Mesenchymal stem cell (in vitro differentiated cells and primary cell): ENCODE data around the gene FOLR2.
A peak's percentile ranks its signal among the peaks of the same experiment; 100 is the strongest.

ENCODE experiments used
- DNase-seq: peaks from one replicate; pipeline ENCODE4 v3.0.0-alpha.2; 2013
- H2AFZ ChIP-seq: one replicate; pipeline ENCODE4 v1.6.1; 2013; ENCODE audit warnings: low read depth, mild to moderate bottlenecking, control low read depth, inconsistent platforms, low read length, moderate library complexity
- H2AK5ac ChIP-seq: 2 replicates; pipeline ENCODE4 v1.6.1; 2013; ENCODE audit warnings: low read length, moderate library complexity, mild to moderate bottlenecking, inconsistent platforms; ENCODE audit not compliant: severe bottlenecking
- H2BK120ac ChIP-seq: one replicate; pipeline ENCODE4 v1.6.1; 2013; ENCODE audit warnings: low read depth, mild to moderate bottlenecking, inconsistent platforms, low read length, moderate library complexity
- H2BK12ac ChIP-seq, 2 experiments: one replicate each; pipeline ENCODE4 v1.6.1; 2013; ENCODE audit warnings: inconsistent platforms in 2 of 2, low read length in 2 of 2, mild to moderate bottlenecking in 2 of 2, moderate library complexity in 2 of 2, control low read depth in 1 of 2
- H2BK15ac ChIP-seq: one replicate; pipeline ENCODE4 v1.6.1; 2013; ENCODE audit warnings: mild to moderate bottlenecking, low read depth, inconsistent platforms; ENCODE audit not compliant: poor library complexity, severe bottlenecking
- H2BK5ac ChIP-seq: 2 replicates; pipeline ENCODE4 v1.6.1; 2013; ENCODE audit warnings: low read depth, mild to moderate bottlenecking, low read length, control low read depth, inconsistent platforms; ENCODE audit not compliant: poor library complexity, severe bottlenecking
- H3K14ac ChIP-seq, 2 experiments: one replicate each; pipeline ENCODE4 v1.6.1; 2013; ENCODE audit warnings: inconsistent platforms in 2 of 2, low read length in 2 of 2, control low read depth in 1 of 2, mild to moderate bottlenecking in 1 of 2, moderate library complexity in 1 of 2
- H3K18ac ChIP-seq, 2 experiments: one replicate each; pipeline ENCODE4 v1.6.1; 2013; ENCODE audit warnings: inconsistent platforms in 2 of 2, low read length in 2 of 2, control low read depth in 1 of 2, low read depth in 1 of 2, mild to moderate bottlenecking in 1 of 2
- H3K23ac ChIP-seq, 2 experiments: one replicate each; pipeline ENCODE4 v1.6.1; 2013; ENCODE audit warnings: inconsistent platforms in 2 of 2, low read length in 2 of 2, mild to moderate bottlenecking in 2 of 2, moderate library complexity in 2 of 2, control low read depth in 1 of 2
- H3K27ac ChIP-seq: 2 replicates; pipeline ENCODE4 v1.5.1; 2013; ENCODE audit warnings: mild to moderate bottlenecking, moderate library complexity, low read length, control low read depth, inconsistent platforms; ENCODE audit not compliant: poor library complexity, severe bottlenecking
- H3K27me3 ChIP-seq, 2 experiments: 2 replicates each; pipeline versions ENCODE4 v1.6.1 to v1.7.0; 2013; ENCODE audit warnings: low read length in 2 of 2, mild to moderate bottlenecking in 2 of 2, moderate library complexity in 2 of 2, control low read depth in 1 of 2, inconsistent platforms in 1 of 2; ENCODE audit not compliant: control insufficient read depth in 1 of 2, insufficient read depth in 1 of 2
- H3K36me3 ChIP-seq, 2 experiments: 2 replicates each; pipeline versions ENCODE4 v1.6.1 to v1.7.0; 2013; ENCODE audit warnings: low read length in 2 of 2, control low read depth in 1 of 2, inconsistent platforms in 1 of 2, low read depth in 1 of 2, mild to moderate bottlenecking in 1 of 2; ENCODE audit not compliant: insufficient read depth in 2 of 2, control insufficient read depth in 1 of 2
- H3K4ac ChIP-seq, 2 experiments: one replicate each; pipeline ENCODE4 v1.6.1; 2013; ENCODE audit warnings: inconsistent platforms in 2 of 2, low read length in 2 of 2, mild to moderate bottlenecking in 2 of 2, moderate library complexity in 2 of 2, control low read depth in 1 of 2, low read depth in 1 of 2
- H3K4me1 ChIP-seq: 2 replicates; pipeline ENCODE4 v1.6.1; 2013; ENCODE audit warnings: low read depth, low read length, control low read depth; ENCODE audit not compliant: control insufficient read depth, insufficient read depth
- H3K4me2 ChIP-seq: 2 replicates; pipeline ENCODE4 v1.6.1; 2013; ENCODE audit warnings: low read length, mild to moderate bottlenecking, inconsistent platforms; ENCODE audit not compliant: poor library complexity, severe bottlenecking
- H3K4me3 ChIP-seq, 2 experiments: 2 replicates each; pipeline versions ENCODE4 v1.5.1 to v1.7.0; 2013; ENCODE audit warnings: low read length in 2 of 2, mild to moderate bottlenecking in 2 of 2, control low read depth in 1 of 2, low read depth in 1 of 2; ENCODE audit not compliant: insufficient read depth in 1 of 2
- H3K79me1 ChIP-seq: replicated peaks from 2 replicates; pipeline ENCODE4 v1.6.1; 2013; ENCODE audit warnings: mild to moderate bottlenecking, control low read depth, low read length, inconsistent platforms; ENCODE audit not compliant: poor library complexity, severe bottlenecking
- H3K9ac ChIP-seq: 2 replicates; pipeline ENCODE4 v1.7.0; 2013; ENCODE audit warnings: mild to moderate bottlenecking, low read length, moderate library complexity
- H3K9me3 ChIP-seq: 2 replicates; pipeline ENCODE4 v1.7.0; 2013; ENCODE audit warnings: mild to moderate bottlenecking, low read length; ENCODE audit not compliant: control insufficient read depth
- H4K8ac ChIP-seq: one replicate; pipeline ENCODE4 v1.6.1; 2013; ENCODE audit warnings: inconsistent platforms, mild to moderate bottlenecking, low read length, moderate library complexity
- H4K91ac ChIP-seq: one replicate; pipeline ENCODE4 v1.6.1; 2013; ENCODE audit warnings: mild to moderate bottlenecking, low read length, inconsistent platforms
- WGBS: methylation state at CpG from one replicate; pipeline ENCODE4 v1.1.7; 2013; ENCODE audit warnings: mixed read lengths; 5-methylcytosine and 5-hydroxymethylcytosine counted together

Gene FOLR2

DNA sequence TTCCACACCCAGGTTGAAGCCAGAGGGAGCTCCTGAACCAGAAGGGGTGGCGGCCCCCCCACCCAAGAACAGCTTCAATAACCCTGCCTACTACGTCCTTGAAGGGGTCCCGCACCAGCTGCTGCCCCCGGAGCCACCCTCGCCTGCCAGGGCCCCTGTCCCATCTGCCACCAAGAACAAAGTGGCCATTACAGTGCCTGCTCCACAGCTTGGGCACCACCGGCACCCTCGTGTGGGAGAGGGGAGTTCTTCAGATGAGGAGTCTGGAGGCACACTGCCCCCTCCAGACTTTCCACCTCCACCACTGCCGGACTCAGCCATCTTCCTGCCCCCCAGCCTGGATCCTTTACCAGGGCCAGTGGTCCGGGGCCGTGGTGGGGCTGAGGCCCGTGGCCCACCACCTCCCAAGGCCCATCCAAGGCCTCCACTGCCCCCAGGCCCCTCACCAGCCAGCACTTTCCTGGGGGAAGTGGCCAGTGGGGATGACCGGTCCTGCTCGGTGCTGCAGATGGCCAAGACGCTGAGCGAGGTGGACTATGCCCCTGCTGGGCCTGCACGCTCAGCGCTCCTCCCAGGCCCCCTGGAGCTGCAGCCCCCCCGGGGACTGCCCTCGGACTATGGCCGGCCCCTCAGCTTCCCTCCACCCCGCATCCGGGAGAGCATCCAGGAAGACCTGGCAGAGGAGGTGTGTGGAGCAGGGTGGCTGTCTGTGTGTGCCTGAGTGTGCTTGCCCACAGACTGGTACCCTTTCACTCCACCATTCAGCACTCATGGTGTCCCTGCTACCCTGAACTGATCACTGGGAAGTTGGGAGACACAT, 20.7 kb downstream of the FOLR2 start:
- Histone ChIP-seq H3K79me1 (peaks cover 24% of the 10 kb centered on the region), H2BK15ac (no peak overlapping the region), H3K18ac (no peak overlapping the region), H4K91ac (no peak overlapping the region), H3K4me1 (peaks cover 32% of the 10 kb centered on the region), H4K8ac (no peak overlapping the region), H2BK120ac (no peak overlapping the region), H2BK12ac (no peak overlapping the region), H3K27ac (no peak overlapping the region), H3K4ac (no peak overlapping the region), H3K4me2 (no peak overlapping the region), H3K4me3 (no peak overlapping the region), H3K36me3 (peaks cover 60 to 63% of the 10 kb centered on the region in 2 experiments), H3K14ac (no peak overlapping the region), H2AK5ac (no peak overlapping the region), H3K23ac (no peak overlapping the region), H3K9ac (no peak overlapping the region), H2AFZ (no peak overlapping the region), H3K27me3 (peaks cover 18 to 27% of the 10 kb centered on the region in 2 experiments), H2BK5ac (no peak overlapping the region), H3K9me3 (no peaks in the 10 kb centered on the region)
- 92% methylated on average over 14 of the region's 22 CpGs for WGBS
- no peak for DNase-seq

DNA sequence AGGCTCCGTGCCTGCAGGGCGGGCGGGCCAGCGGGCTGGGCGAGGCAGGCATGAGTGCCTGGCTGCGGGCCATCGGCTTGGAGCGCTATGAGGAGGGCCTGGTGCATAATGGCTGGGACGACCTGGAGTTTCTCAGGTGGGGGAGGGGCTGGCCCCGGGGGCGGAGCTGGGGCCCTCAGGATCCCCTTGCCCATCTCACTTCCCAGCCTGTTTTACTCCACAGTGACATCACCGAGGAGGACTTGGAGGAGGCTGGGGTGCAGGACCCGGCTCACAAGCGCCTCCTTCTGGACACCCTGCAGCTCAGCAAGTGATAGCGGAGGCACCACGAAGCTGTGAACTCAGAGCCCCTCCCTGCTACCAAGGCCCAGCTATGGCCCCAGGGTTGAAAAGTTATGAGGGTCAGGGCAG, 21.5 kb downstream of the FOLR2 start:
- Histone ChIP-seq H2BK12ac (no peak overlapping the region), H3K9ac (no peak overlapping the region), H3K4me1 (peaks cover 32% of the 10 kb centered on the region), H3K79me1 (peaks cover 17% of the 10 kb centered on the region), H4K8ac (no peak overlapping the region), H2AK5ac (no peak overlapping the region), H3K9me3 (no peaks in the 10 kb centered on the region), H3K36me3 (peaks cover 53 to 56% of the 10 kb centered on the region in 2 experiments), H4K91ac (no peak overlapping the region), H2AFZ (no peak overlapping the region), H3K4ac (no peak overlapping the region), H3K4me2 (no peak overlapping the region), H3K4me3 (no peak overlapping the region), H3K14ac (no peak overlapping the region), H3K27ac (no peak overlapping the region), H3K18ac (no peak overlapping the region), H3K23ac (no peak overlapping the region), H2BK120ac (no peak overlapping the region), H2BK5ac (no peak overlapping the region), H3K27me3 (peaks cover 23 to 34% of the 10 kb centered on the region in 2 experiments), H2BK15ac (no peak overlapping the region)
- peak; percentile 72 for DNase-seq
- 47% methylated on average over 13 of the region's 16 CpGs for WGBS

DNA sequence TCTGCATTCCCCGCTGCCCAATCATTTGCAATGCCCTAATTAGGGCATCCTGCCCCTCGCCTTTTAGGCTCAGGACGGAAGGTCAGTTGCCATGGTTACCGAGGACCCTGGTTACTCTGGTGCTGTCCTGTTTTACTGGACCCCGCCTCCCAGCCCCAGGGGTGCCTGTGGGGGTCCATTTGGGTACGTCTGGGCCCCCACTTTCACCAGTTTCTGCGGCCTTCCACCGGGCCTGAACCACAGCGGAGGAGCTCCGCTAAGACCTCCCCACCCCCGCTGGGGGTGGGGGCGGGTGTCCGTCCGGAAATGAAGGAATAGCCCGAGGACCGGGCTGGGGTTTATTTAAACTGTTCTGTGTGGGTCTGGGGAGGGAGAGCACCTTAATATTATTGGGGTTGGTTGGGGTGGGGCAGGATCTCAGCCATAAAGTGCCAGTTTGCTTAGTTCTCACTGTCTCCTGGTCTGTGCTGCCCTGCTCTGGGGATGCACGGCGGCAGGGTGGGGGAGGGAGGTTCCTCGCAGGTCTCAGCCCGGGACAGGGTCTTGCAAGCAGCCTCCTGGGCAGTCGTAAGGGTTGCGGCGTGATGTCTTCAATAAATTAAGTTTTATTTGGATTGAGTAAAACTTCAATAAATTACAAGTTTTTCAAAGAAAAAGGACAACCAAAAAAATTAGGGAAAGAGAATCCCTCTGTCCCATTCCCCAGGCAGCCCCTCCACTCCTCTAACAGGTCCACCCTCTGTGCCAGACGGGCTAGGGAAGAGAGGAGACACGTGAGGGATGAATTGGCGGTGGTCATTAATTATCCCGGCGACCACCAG, 22.1 kb downstream of the FOLR2 start:
- H4K91ac ChIP-seq: no peak overlapping the region
- DNase-seq: no peak
- WGBS: 40% methylated on average over 21 of the region's 28 CpGs
- H3K18ac ChIP-seq: peak overlapping the region in 1 of 2 experiments; percentile 18
- H2BK5ac ChIP-seq: no peak overlapping the region
- H3K27me3 ChIP-seq: peaks cover 30 to 41% of the 10 kb centered on the region in 2 experiments
- H3K23ac ChIP-seq: no peak overlapping the region
- no peak overlapping the region for H2BK15ac ChIP-seq
- H2BK120ac ChIP-seq: no peak overlapping the region
- H3K4me2 ChIP-seq: peak overlapping the region; percentile 33
- no peak overlapping the region for H4K8ac ChIP-seq
- H3K27ac ChIP-seq: no peak overlapping the region
- no peak overlapping the region for H3K14ac ChIP-seq
- no peak overlapping the region for H3K9ac ChIP-seq
- peaks cover 13% of the 10 kb centered on the region for H3K79me1 ChIP-seq
- H2AK5ac ChIP-seq: no peak overlapping the region
- peaks cover 34% of the 10 kb centered on the region for H3K4me1 ChIP-seq
- no peaks in the 10 kb centered on the region for H3K9me3 ChIP-seq
- no peak overlapping the region for H2BK12ac ChIP-seq
- peaks cover 46 to 49% of the 10 kb centered on the region in 2 experiments for H3K36me3 ChIP-seq
- no peak overlapping the region for H2AFZ ChIP-seq
- no peak overlapping the region for H3K4ac ChIP-seq
- H3K4me3 ChIP-seq: no peak overlapping the region

DNA sequence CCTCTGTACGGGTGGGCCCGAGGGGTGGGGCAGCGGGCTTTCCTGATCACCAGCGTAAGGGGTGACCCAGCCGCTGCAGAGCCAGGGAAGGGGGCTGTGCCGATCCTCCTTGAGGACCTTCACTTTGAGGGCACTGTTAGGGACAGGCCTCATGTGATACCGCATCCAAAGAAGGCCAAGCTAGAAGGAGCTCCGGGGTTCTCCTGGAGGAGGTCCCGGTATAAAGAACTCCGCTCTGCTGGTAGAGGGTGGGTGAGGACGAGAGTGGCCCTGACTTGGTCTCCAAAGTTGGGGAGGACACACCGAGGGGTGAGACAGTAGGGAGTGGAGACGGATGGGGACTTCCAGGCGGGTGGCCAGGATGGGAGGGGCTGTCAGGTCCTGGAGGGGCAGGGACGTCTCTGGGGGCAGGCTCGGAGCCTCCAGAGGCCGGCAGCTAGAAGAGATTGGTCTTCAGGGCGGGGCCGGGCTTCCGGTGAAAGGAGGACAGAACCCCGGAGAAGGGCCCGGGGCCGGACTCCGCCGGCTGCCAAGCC, 22.8 kb downstream of the FOLR2 start:
- H3K9me3 ChIP-seq: no peaks in the 10 kb centered on the region
- H3K27ac ChIP-seq: no peak overlapping the region
- DNase-seq: peak; percentile 41
- no peak overlapping the region for H3K4me3 ChIP-seq
- H3K14ac ChIP-seq: no peak overlapping the region
- H3K23ac ChIP-seq: no peak overlapping the region
- no peak overlapping the region for H2BK120ac ChIP-seq
- H2BK12ac ChIP-seq: no peak overlapping the region
- WGBS: 6% methylated on average over 25 of the region's 25 CpGs
- H2AK5ac ChIP-seq: no peak overlapping the region
- no peak overlapping the region for H3K4ac ChIP-seq
- H2BK15ac ChIP-seq: peak overlapping the region; percentile 31
- peak overlapping the region in 1 of 2 experiments; percentile 59 for H3K18ac ChIP-seq
- no peak overlapping the region for H4K91ac ChIP-seq
- H2BK5ac ChIP-seq: no peak overlapping the region
- peak overlapping the region; percentile 42 for H3K9ac ChIP-seq
- H3K27me3 ChIP-seq: peaks cover 34 to 45% of the 10 kb centered on the region in 2 experiments
- H3K4me2 ChIP-seq: peak overlapping the region; percentile 33
- no peak overlapping the region for H2AFZ ChIP-seq
- peaks cover 6% of the 10 kb centered on the region for H3K79me1 ChIP-seq
- H3K36me3 ChIP-seq: peaks cover 40 to 42% of the 10 kb centered on the region in 2 experiments
- H3K4me1 ChIP-seq: peaks cover 39% of the 10 kb centered on the region
- peak overlapping the region; percentile 19 for H4K8ac ChIP-seq
